K562 (cell line): Measurements from ENCODE around the gene RAB12. TPM values are rescaled to one million over a fixed set of nuclear protein-coding genes. Genes with fewer than 3 reads are reported as not detected.

Experiments
- CBX8 ChIP-seq: fragments of 200-600 bp; sonication (generic); IDR thresholded peaks from 2 replicates; pipeline ENCODE4 v1.6.1; 2012; ENCODE audit warnings: borderline replicate concordance, mixed run types, low read depth, mild to moderate bottlenecking, moderate library complexity, mixed read lengths, low read length, control low read depth, inconsistent platforms; ENCODE audit not compliant: poor library complexity, severe bottlenecking; ENCODE audit errors: extremely low read depth
- CXXC5 ChIP-seq: fragments of 250-450 bp; sonication (Bioruptor Pico); IDR thresholded peaks from 2 replicates; pipeline ENCODE4 v1.8.0; 2022; ENCODE audit warnings: inconsistent platforms, mild to moderate bottlenecking, moderate library complexity
- DMBX1 ChIP-seq: fragments of 250-450 bp; sonication (Bioruptor Pico); IDR thresholded peaks from 2 replicates; pipeline ENCODE4 v1.8.0; 2022; ENCODE audit warnings: inconsistent platforms, mild to moderate bottlenecking, moderate library complexity, borderline replicate concordance
- FOXA3 ChIP-seq, 2 experiments: fragments of 450-650 bp in 1 of 2; sonication (generic) in 1 of 2; formaldehyde crosslinking; IDR thresholded peaks in 1 of 2; conservative IDR thresholded peaks in 1 of 2; 2 replicates each; pipeline versions ENCODE4 v1.4.0 to v1.8.0; 2020 to 2022; ENCODE audit warnings: mild to moderate bottlenecking in 2 of 2, missing genetic modification reagents in 1 of 2
- GTF2A2 ChIP-seq: IDR thresholded peaks from 2 replicates; pipeline ENCODE4 v1.6.1; 2016; ENCODE audit warnings: mild to moderate bottlenecking, missing genetic modification characterization, missing compliant biosample characterization
- HNRNPH1 ChIP-seq: fragments of 200-400 bp; formaldehyde crosslinking; optimal IDR thresholded peaks from 2 replicates; pipeline ENCODE3; 2017; ENCODE audit warnings: low read depth, mild to moderate bottlenecking, low read length, moderate library complexity
- HNRNPLL ChIP-seq: fragments of 200-400 bp; formaldehyde crosslinking; IDR thresholded peaks from 2 replicates; pipeline ENCODE4 v1.6.1; 2017; ENCODE audit warnings: low read length, low read depth, mild to moderate bottlenecking; ENCODE audit not compliant: poor library complexity, severe bottlenecking
- RUNX1 ChIP-seq: sonication (generic); IDR thresholded peaks from 2 replicates; pipeline ENCODE4 v1.6.1; 2016; ENCODE audit warnings: antibody characterized with exemption, low read depth
- SP2 ChIP-seq: IDR thresholded peaks from 2 replicates; pipeline ENCODE4 v1.6.1; 2011; ENCODE audit warnings: mild to moderate bottlenecking, low read depth, low read length, moderate library complexity; ENCODE audit not compliant: poor library complexity, severe bottlenecking; ENCODE audit errors: extremely low read depth
- TAF1 ChIP-seq: IDR thresholded peaks from 2 replicates; pipeline ENCODE4 v1.6.1; 2011; ENCODE audit warnings: mild to moderate bottlenecking, low read length, moderate library complexity; ENCODE audit not compliant: insufficient read depth, control insufficient read depth, severe bottlenecking; ENCODE audit errors: extremely low read depth
- ZNF165 ChIP-seq: fragments of 250-450 bp; sonication (Bioruptor Pico); IDR thresholded peaks from 2 replicates; pipeline ENCODE4 v1.4.0; 2020; ENCODE audit warnings: borderline replicate concordance
- ZNF224 ChIP-seq: sonication (generic); formaldehyde crosslinking; IDR thresholded peaks from 2 replicates; pipeline ENCODE4 v1.8.0; 2022; ENCODE audit warnings: mild to moderate bottlenecking, missing genetic modification reagents
- polyA plus RNA-seq, 8 experiments: library from polyadenylated mRNA; depleted of rRNA in 4 of 8; stranded (reverse) in 5 of 8; unstranded in 3 of 8; fragments of >200 nt; fragmentation: Nextera tagmentation in 2 of 8; fragmentation: Illumina TruSeq in 1 of 8; extraction: Ambion mirVana in 2 of 8; extraction: Trizol in 1 of 8; gene quantifications; 2 replicates each; pipeline versions ENCODE4 v1.2.1 to v1.2.3, GENCODE V29; 2011 to 2014; ENCODE audit warnings: inconsistent platforms in 1 of 8, missing spikeins in 1 of 8
- total RNA-seq, 7 experiments: library from RNA; depleted of rRNA in 6 of 7; stranded (reverse); fragments of >200 nt in 6 of 7; fragmentation: Illumina TruSeq in 2 of 7; extraction: Trizol in 2 of 7; gene quantifications; 2 replicates each; pipeline versions ENCODE4 v1.2.1 to v1.2.3, GENCODE V29; 2011 to 2021; ENCODE audit warnings: low replicate concordance in 1 of 7
- TF ChIP-seq, protein P1 (sequence below): fragments of 250-450 bp; sonication (Bioruptor Pico); IDR thresholded peaks from 2 replicates; pipeline ENCODE4 v1.4.0; 2020; ENCODE audit warnings: mild to moderate bottlenecking
- TF ChIP-seq, protein P2 (sequence below): fragments of 150-350 bp; conservative IDR thresholded peaks from 2 replicates; pipeline ENCODE4 v1.6.1; 2014; ENCODE audit warnings: low read length

The RAB12 gene
- total and polyA plus RNA-seq, 9 of the 15 experiments (the other 6 are each of a cell fraction or from before 2014, with no cell fraction given) = 0.48 to 21.6 (median 18.8) TPM

DNA sequence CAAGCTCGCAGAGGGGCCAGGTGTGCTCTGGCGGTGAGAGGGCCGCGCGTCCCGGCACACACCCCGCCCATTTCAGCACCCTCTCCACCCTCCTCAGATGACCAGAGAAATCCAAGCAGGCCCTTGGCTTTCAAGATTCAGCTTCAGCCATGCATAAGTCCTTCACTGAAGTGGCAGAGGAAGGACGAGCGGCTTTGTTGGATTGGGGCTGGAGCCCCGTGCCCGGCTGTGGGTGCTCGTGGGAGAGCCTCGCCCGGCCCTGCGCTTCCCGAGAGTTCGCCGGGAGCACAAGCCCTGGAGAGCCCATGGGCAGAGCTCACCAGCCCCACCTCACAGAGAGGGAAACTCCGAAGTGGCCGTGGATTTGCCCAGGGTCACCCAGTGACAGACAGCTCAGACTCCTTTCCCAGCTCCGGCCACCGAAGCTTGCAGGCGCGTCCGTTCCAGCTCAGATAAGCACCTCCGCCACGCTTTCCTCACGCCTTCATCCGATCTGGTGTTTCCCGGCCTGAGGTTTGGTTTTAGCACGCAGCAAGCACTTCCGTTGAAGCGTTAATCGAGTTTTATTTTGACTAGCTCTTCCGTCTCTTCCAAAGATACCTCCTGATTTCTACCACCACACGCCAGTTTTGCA is 50.5 kb downstream of the RAB12 start (continued):
- TF ChIP-seq, protein P1, sequence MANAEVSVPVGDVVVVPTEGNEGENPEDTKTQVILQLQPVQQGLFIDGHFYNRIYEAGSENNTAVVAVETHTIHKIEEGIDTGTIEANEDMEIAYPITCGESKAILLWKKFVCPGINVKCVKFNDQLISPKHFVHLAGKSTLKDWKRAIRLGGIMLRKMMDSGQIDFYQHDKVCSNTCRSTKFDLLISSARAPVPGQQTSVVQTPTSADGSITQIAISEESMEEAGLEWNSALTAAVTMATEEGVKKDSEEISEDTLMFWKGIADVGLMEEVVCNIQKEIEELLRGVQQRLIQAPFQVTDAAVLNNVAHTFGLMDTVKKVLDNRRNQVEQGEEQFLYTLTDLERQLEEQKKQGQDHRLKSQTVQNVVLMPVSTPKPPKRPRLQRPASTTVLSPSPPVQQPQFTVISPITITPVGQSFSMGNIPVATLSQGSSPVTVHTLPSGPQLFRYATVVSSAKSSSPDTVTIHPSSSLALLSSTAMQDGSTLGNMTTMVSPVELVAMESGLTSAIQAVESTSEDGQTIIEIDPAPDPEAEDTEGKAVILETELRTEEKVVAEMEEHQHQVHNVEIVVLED (CRISPR knock-in tag) = no peak
- TF ChIP-seq GTF2A2 (no peak), FOXA3 (CRISPR knock-in tag; conservative IDR thresholded peaks at IDR 0.05 in 1 of 2, IDR thresholded peaks at IDR 0.05 in 1 of 2) (no peak), ZNF224 (no peak), HNRNPH1 (no peak), RUNX1 (no peak), CXXC5 (CRISPR knock-in tag) (peak; percentile 67), ZNF165 (CRISPR knock-in tag) (no peak), TAF1 (no peak), SP2 (no peak), HNRNPLL (no peak), CBX8 (no peak), DMBX1 (CRISPR knock-in tag) (peak; percentile 28; the same call in 1 of the 2 replicates)
- TF ChIP-seq, protein P2, sequence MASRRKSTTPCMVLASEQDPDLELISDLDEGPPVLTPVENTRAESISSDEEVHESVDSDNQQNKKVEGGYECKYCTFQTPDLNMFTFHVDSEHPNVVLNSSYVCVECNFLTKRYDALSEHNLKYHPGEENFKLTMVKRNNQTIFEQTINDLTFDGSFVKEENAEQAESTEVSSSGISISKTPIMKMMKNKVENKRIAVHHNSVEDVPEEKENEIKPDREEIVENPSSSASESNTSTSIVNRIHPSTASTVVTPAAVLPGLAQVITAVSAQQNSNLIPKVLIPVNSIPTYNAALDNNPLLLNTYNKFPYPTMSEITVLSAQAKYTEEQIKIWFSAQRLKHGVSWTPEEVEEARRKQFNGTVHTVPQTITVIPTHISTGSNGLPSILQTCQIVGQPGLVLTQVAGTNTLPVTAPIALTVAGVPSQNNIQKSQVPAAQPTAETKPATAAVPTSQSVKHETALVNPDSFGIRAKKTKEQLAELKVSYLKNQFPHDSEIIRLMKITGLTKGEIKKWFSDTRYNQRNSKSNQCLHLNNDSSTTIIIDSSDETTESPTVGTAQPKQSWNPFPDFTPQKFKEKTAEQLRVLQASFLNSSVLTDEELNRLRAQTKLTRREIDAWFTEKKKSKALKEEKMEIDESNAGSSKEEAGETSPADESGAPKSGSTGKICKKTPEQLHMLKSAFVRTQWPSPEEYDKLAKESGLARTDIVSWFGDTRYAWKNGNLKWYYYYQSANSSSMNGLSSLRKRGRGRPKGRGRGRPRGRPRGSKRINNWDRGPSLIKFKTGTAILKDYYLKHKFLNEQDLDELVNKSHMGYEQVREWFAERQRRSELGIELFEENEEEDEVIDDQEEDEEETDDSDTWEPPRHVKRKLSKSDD = no peak
